IPS-11a (cell line): Measurements from ENCODE around the gene SURF2.
A peak's percentile ranks its signal among the peaks of the same experiment; 100 is the strongest.

Experiments used
- H3K4me3 ChIP-seq: one replicate; pipeline ENCODE4 v1.5.1; 2013; ENCODE audit warnings: low read depth, low read length, control low read depth

The SURF2 gene

DNA sequence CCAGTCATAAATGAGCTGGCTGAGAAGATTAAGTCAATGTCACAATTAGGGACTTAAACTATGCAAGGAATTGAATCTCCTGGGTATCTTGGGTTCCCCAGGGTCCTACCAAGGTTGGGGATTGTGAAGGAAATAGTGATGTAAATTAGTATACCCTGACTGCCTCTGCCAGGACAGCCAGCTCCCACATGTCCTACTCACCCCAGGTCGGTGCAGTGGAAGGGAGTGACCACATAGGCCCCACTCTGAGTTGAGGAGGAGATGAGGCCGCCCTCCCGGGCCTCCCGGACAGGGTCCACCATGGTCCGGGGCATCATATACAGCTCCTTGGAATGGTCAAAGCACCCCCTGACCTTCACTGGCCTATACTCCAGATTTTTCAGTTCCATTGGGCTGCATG is 2.8 kb upstream of the SURF2 start:
- H3K4me3 ChIP-seq, result no peak overlapping the region

DNA sequence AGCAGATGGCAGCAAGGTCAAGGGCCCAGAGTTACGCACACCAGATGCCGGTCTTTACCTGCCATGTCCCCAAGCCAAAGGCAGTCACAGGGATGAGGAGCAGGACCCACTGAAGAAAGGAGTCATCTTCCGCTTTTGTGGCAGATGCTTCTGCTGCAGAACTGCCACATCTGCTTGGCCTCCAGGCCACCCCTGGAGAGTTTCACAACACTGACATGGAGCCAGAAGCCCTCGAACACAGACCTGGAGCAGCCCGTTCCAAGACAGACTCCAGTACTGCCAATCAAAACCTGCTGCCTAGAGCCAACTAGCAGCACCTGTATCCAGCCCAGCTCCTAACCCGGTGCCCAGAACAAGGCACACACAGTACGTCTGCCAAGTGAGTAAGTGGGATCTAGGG is 1.6 kb upstream of the SURF2 start:
- no peak overlapping the region for H3K4me3 ChIP-seq

DNA sequence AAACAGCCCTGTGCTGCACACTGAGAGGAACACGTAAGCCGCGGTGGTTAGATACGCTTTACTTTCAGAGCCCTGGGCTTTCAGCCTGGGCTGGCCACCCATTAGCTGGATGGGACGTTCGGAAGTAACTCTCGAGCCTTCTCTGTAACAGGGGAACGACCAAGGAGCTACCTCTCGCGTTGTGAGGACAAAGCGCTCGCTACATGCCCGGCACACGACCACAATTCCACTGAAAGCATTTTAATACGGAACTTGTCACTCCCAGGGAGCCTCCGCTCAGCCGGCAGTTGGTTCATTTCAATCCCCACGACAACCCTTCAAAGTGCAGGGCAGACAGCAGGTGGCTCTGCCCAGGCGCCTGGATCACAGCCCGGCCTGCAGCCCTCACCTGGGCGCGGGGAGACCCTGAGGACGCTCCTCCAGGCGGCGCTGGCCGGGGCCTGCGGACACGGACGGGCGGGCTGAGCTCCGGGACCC is 431 bp upstream of the SURF2 start:
- H3K4me3 ChIP-seq, result peak overlapping the region; percentile 91

DNA sequence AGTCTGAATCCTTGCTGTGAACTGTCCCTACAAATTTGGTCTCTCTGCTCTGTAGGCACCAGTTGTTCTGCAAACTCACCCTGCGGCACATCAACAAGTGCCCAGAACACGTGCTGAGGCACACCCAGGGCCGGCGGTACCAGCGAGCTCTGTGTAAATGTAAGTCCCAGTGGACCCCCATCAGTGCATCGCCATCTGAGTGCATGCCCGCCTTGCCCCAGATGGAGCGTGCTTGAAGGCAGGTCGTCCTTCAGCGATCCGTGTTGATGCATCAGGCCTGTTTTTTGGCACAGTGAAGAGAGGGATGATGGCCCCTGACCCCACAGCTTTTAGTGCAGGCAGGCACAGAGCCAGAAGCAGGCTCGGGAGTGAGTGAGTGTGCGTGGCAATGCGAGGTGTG is 1.3 kb downstream of the SURF2 start:
- no peak overlapping the region for H3K4me3 ChIP-seq

DNA sequence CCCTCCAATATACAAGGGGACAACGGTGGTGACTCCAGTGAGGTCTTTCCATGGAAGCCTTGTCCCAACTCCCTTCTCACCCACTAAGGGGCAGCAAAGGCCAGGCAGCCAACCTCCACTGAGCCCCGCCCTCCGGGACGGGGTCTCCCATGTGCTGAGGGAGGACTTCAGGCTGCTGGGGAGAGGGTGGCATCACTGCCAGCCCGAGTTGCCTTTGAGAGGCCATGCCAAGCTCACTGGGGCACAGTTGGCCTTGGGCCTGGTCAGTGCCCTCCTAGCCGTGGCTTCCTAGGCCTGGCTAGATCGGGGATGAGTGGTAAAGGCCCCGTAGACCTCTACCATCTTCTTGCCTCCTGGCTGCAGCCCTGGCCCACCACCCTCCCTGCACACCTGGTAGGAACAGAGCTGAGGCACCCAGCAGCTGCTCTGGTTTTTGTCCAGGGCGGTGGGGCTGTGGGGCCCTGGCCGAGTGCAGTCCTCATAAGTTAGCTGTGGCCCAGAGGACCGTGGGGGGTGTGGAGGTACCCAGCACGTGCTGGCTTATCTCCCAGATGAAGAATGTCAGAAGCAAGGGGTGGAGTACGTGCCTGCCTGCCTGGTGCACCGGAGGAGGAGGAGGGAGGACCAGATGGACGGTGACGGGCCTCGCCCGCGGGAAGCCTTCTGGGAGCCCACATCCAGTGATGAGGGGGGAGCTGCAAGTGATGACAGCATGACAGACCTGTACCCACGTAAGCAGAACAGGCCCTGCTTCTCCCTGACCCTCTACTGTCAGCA is 3.2 kb downstream of the SURF2 start:
- H3K4me3 ChIP-seq, result no peak overlapping the region

DNA sequence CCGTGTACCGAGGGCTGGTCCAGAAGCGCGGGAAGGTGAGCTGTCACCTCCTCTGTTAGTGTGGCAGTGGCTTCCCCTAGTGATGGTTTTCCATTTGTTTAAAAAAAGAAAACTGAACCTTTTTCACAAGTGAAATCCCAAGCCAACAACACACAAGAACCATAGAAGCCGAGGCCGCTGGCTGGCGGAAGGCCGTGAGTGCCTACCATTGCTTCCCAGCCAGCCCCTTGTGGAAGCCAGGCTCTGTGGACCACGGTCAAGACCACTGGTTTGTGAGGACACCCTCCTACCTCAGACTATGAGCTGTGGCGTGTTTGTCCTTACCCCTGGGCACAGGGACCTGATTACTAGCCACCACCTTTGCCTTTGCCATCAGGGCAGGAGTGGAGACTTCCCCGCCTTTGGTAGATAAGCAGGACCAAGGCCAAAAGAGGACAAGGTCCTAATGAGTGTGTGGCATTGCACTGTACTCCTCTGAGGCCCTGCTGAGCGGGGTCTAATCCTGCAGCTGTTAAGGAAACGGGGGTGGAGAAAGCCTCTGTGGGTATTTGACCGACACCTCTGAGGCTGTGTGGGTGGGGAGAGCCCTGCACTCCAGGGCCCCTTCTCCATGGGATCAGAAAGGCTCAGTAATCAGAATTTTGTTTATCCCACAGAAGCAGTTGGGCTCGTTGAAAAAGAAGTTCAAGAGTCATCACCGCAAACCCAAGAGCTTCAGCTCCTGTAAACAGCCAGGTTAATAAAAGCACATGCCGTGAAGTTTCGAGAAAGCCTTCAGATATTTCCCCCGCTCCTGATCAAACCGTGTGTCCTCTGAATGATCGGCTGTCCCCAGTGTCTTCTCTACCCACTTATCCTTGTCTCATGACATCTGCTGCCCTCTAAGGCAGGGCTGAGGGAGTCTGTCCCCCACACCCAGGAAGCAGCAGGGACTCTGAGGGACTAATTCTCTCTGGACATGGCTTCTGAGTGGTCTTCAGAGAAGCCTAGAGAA is 4.3 kb downstream of the SURF2 start:
- H3K4me3 ChIP-seq, result no peak overlapping the region

DNA sequence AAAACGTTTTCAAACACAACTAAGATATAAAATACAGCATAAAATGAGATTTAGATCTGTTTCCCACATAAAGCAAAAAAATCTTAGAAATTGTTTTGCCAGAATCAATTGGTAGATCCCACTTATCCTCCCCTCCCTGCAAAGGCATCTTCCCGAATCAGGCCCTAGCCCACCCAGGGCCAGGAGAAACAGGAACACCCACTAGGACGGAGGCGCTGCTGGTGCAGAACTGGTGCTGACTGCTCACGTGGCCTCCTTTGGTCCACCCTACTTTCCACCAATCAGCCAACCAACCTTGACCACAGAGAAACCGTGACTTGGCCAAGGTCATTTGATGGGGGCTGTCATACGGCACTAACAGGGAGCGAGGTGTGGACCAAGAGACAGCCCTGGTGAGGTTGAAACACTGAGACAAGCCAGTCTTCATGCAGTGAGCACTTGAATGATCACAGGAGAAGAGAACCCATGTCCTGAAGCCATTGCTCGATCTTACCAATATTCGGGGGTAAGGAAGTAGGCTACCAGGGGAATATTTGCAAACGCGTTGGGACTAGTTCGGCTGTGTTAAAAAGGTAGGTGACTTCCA is 5.2 kb downstream of the SURF2 start:
- H3K4me3 ChIP-seq, result no peak overlapping the region

DNA sequence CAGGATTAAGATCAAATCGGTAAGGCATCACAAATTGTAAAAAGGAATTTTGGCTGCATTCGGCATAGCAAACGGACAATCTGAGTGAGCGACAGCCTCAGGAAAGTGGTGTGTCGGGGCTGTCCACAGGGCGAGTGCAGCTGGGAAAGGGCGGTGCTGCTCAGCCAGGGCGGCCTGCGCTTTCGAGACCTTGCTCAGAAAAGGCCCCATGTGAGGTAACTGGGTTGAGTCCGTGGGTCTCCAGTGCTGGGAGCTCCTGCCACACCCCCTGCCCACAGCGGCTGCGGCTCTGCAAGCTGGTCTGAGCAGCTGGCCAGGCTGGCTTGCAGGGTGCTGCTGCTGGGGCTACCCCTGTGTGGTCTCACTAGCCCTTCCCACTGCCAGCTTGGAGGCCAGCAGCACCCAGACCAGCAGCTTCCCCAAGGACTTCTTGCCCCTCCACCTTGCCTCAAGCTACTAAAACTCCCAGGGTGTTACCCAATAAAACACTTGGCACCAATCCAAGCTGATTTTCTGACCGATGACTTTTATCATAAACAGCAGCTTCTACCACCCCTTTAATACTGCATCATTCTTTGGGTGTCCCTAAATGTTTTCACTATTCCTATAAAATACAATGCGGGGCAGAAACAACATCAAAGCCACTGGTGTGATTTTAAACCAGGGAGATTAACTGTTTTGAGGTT is 6.2 kb downstream of the SURF2 start:
- H3K4me3 ChIP-seq, result no peak overlapping the region

DNA sequence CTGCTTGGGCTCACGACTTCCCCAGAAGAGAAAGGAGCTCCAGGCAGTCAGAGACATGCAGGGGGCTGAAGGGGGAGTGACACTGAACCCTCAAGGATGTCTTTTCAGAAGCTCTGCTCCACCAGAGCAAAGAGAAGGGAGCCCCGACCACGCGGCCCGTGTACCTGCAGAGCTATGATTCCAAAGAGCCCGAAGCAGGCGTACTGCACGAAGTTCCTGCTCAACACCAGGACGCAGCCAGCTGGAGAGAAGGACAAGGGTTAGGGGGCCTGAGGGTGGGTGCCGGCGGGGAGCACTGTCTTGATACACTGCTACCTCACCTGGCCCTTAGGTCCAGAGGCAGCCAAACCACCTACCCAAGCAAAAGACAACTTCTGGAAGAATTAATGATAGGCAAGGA is 10.1 kb downstream of the SURF2 start:
- H3K4me3 ChIP-seq, result no peak overlapping the region

DNA sequence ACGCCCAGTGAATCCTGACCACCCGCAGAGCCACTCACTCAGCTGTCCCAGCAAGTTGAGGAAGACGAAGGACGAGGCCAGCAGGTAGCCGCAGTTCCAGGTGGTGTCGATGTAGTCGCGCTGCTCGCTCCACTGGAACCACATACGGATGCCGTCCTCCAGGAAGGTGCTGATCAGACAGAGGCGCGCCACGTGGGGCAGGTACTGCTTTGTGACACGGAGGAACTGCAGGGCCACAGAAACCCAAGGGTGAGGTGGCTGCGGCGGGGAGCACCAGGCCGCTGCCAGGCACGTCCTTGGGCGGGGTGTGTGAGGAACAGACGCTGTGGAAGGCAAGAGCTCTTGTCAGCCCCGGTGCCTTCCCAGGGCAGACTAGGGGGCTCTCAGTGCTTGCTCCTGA is 10.9 kb downstream of the SURF2 start:
- H3K4me3 ChIP-seq, result no peak overlapping the region

DNA sequence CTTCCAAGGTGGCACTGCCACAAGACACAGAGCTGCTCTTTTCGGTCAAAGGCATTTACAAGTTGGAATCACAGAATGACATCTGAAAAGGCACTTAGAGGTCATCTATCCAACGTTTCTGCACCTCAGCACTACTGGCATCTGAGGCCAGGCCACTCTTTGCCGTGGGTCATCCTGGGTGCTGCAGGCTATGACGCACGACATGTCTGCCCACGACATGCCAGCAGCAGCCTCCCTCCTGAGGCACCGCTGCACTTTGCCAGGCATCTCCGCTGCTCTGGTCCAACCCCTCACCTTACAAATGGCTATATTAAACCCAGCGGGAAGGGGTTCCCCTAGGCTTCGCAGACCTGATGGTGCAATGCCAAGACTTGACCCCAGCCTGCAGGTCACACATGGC is 11.4 kb downstream of the SURF2 start:
- no peak overlapping the region for H3K4me3 ChIP-seq

DNA sequence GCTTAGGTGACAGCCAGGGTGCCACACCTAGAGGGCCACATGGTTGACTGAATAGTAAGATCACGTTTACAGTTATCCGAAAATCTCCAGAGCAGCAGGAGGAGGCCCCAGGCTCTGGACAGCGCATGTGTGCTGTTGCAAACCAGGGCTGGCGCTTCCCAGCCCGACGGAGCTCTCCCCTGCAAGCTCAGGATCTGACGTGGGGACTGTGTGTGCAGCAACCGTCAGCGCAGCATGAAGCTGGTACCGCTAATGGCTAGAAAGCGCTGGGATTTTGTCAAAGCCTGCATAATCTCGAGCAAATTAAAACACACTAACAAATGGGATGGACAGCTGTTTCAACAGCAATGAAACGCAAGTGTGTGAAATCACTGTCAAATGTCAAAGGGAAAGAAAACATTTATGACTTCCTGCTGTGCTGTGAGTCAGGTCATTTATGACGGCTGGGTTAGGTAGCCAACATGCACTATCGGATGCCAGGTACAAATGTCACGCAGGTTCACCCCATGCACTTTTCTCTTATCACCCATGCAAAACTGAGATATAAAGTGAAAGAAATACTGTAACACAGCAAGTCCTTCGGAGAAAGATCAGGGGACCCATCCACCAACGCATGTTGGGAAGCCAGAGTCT is 12.0 kb downstream of the SURF2 start:
- no peak overlapping the region for H3K4me3 ChIP-seq

DNA sequence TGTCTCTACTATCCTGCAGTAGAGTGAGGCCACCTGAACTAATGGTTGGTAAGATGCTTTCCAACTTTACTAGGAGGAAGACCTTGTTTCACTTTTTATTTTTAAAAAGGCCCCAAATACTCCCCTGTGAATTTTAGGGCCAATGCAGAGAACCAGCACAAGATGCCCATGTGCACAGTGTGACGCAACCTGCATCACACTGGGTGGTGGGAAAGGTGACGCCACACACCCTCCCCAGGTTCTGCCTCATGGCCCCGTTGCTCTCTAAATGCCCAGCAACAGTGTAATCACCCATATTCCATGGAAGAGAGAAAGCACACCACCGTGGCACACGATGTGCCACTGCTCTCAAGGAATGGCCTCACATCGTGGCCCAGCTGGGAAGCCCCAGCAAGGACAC is 13.1 kb downstream of the SURF2 start:
- H3K4me3 ChIP-seq, result no peak overlapping the region

DNA sequence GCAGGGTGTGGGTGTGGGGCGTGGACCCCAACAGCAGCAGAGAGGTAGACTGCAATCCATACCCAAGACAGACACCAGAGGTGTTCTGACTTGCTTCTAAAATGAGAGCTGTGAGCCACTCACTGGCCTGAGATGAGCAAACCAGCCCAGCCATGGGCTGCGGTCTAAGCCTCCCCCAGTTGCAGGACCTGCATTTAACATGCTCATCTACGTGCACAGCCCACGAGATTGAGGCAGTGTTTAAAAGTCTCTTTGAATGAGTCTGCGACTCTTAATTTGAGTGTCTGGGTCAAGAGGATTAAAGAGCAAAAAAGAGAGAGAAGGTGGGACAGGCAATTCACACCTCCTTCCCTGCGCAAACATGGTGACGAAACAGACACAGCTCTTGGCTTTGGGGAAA is 13.6 kb downstream of the SURF2 start:
- no peak overlapping the region for H3K4me3 ChIP-seq

DNA sequence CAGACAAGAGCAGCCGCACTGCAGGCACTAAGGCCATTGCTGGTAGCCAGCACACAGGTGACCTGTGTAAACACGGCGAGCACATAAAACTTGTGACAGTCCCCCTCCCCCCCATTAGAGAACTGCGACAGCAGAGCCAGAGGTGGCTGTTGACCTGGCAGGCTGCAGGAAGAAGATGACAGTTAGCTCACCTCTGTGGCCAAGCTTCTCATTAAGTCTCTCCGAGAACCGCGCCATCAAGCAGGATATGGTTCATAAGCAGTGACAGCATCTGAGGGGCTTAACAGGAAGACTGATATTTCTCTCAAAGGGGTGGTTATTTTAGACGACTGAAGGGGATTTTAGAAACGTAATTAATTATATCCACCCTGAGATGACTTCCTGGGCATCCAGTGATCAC is 14.3 kb downstream of the SURF2 start:
- H3K4me3 ChIP-seq, result no peak overlapping the region

DNA sequence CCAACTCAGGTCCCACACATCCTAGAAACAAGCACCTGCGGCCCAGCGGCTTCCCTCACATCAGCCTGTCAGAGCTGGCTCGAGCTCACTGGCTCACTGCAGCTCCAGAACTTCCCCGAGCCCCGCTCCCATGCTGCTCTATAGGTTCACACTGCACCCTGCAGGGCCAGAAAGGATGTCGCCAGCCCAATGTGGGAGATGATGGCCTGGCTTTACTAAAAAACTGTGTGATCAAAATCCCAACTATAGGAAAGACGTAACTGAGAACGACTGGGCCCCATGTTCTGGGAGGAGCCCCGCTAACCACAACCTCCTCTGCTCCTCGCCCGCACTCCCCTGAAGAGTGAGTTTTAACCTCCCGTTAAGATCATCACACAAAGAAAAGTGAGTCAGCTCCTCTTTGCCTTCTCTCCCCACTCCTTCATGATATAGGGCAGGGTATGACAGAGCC is 14.9 kb downstream of the SURF2 start:
- H3K4me3 ChIP-seq, result no peak overlapping the region

DNA sequence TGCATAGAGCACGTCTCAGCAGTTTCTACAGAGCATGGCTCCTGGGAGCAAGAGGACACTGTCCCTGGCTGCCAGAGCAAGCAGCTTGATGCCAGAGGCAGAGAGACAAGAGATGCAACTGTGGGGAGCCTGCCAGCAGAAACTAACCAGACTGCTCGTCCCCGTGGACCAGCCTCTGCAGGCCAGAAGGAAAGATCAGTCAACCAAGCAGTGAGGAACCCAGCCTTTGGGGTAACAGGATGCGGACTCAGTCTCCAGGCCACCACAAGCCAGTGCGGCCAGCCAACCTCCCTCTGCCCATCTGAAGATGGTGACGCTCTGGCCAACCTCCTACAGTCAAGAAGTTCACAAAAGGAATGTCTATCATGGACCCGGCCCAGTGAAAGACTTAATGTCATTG is 15.8 kb downstream of the SURF2 start:
- H3K4me3 ChIP-seq, result no peak overlapping the region

DNA sequence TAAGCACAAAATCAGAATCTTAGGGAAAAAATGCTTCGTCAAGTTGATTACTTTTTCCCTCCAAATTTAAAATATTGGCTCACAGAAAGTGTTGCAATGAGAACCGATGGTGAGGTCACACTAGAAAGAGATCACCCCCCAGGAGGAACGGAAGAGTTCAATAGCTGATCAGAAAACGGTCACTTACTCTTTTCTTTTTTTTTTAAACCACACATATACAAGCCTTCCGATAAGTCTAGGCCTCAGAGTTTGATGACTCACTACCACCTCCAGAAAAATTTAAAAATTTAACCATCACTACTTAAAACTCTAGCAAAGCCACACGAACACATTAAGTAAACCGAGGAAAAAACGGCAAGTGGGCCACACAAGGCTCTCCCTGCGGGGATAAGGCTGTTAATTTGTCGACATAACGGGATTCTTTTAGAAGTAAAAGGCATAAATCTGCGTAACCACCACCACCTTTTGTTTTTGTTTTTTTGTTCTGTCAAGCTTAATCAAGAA is 18.3 kb downstream of the SURF2 start:
- peak overlapping the region; percentile 82 for H3K4me3 ChIP-seq

DNA sequence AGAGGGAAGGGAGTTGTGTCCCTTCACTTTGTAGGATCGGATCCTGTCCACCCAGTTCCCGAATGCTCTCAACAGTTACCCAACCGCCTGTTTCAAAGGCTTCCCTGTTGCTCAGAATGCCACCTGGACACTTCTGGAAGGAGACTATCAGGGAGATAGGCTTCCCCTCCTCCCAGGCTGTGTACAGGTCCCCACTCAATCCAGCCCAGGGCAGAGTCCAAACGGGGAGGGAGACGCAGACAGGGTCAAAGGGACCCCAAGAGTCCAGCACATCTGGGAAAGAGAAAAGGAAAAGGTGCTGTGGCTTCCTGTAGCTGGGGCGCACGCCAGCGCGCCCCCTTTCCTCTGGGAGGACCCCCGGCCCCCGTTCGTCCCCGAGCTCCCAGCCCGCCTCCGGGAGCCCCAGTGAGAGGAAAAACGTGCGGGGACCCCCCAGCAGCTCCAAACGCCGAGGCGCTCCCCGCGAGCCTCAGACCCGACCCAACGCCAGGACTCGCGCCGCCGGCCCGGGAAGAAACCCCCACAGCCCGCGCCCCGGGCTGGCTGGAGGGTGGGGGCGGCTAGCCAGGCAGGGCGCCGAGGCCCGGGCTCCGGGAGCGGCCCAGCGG is 18.9 kb downstream of the SURF2 start:
- H3K4me3 ChIP-seq, result peak overlapping the region; percentile 82
